Activated CD8-positive, alpha-beta T cell treated with anti-CD3 and anti-CD28 coated beads, Interleukin-2, amount 10 ng/mL, durations not matched to agents 7 days and 5 days (primary cell): ENCODE measurements around the gene CHRM4. TPM values are rescaled to one million over a fixed set of nuclear protein-coding genes. Genes with fewer than 3 reads are reported as not detected.

Experiments used
- ATAC-seq: fragments of 150-1000 bp; cut with Tn5 transposase; one replicate; pipeline ENCODE4 v1.10.0; 2021; ENCODE audit warnings: moderate library complexity
- CTCF ChIA-PET: fragments of 350-600 bp; sonication (Branson Sonifier 250); formaldehyde crosslinking; loops from one replicate; lab custom pipeline; 2021; ENCODE audit warnings: antibody characterized with exemption; lab: Charles Lee
- POLR2A ChIA-PET: fragments of 350-600 bp; sonication (Branson Sonifier 250); formaldehyde crosslinking; loops from one replicate; lab custom pipeline; 2021; ENCODE audit warnings: antibody characterized with exemption; lab: Charles Lee
- DNase-seq: peaks from one replicate; pipeline ENCODE4 v3.0.0-alpha.2; 2020
- H3K27ac Mint-ChIP-seq: one replicate; pipeline ENCODE4 v1.8.0; 2021; ENCODE audit warnings: mild to moderate bottlenecking, mixed read lengths
- H3K27me3 Mint-ChIP-seq: one replicate; pipeline ENCODE4 v1.8.0; 2021; ENCODE audit warnings: low read depth, mixed read lengths
- H3K36me3 Mint-ChIP-seq: one replicate; pipeline ENCODE4 v1.8.0; 2021; ENCODE audit warnings: low read depth, mixed read lengths
- H3K4me1 Mint-ChIP-seq: one replicate; pipeline ENCODE4 v1.8.0; 2021; ENCODE audit warnings: low read depth, mixed read lengths
- H3K4me3 Mint-ChIP-seq: one replicate; pipeline ENCODE4 v1.8.0; 2021; ENCODE audit warnings: mild to moderate bottlenecking, mixed read lengths
- H3K9me3 Mint-ChIP-seq: one replicate; pipeline ENCODE4 v1.8.0; 2022; ENCODE audit warnings: mixed read lengths; ENCODE audit not compliant: insufficient read depth
- total RNA-seq, 2 experiments: library from RNA; stranded (reverse); gene quantifications; one replicate each; pipeline ENCODE4 v1.2.3, GENCODE V29; 2021

CHRM4 gene
- total RNA-seq: under 1 TPM; 0.37 TPM

- peaks cover 3% of the 10 kb centered on the region for H3K36me3 Mint-ChIP-seq
- ChIA-PET CTCF (interaction anchor here (0.9 to 4.9 kb wide), 5 partner anchors 13 to 137 kb away, joined by 3 to 13 read pairs (median 3); no protein-coding TSS in a partner anchor), POLR2A (no interaction called here)
- DNase-seq (no peak), ATAC-seq (no peak)
- H3K4me3 Mint-ChIP-seq: peak within 1 kb of the TSS; percentile 66
- no peak within 1 kb of the TSS for H3K27ac Mint-ChIP-seq
- H3K4me1 Mint-ChIP-seq: peaks cover 33% of the 10 kb centered on the region
- H3K27me3 Mint-ChIP-seq: peaks cover 49% of the 10 kb centered on the region
- H3K9me3 Mint-ChIP-seq: no peaks in the 10 kb centered on the region
Observed at GRCh38 chr11:46391578-46392420, at the start of gene CHRM4. TSS of gene CHRM4 (minus strand) at chr11:46391776. CDS start at chr11:46386557, 5,219 bp downstream.

DNA sequence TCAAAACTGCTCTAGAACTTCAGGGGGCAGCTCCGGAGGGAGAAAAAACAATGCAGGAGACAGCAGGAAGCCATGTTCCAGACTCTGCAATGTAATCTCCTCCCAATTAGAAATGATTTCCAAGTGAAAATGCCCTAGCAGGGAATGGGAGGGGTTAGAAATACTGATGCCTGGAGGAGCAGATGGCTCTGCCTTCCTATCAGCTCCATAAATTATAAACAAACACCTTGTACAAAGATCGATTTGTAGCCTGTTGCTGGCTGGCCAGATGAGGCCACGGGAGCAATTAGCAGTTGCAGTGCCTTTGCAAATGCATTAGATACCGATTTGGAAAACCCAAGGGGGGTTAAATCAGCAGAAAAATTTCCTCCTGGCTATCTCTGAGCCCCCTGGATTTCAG, 46.6 kb upstream of the CHRM4 start:
- POLR2A ChIA-PET: interaction anchor here (1.2 kb wide), 1 partner anchor 375 kb away, joined by 3 read pairs; no protein-coding TSS in a partner anchor
- peaks cover 28% of the 10 kb centered on the region for H3K36me3 Mint-ChIP-seq
- H3K27ac Mint-ChIP-seq: no peak overlapping the region
- CTCF ChIA-PET: interaction anchor here (1.0 to 1.7 kb wide), 2 partner anchors 12 to 91 kb away, joined by 3 to 4 read pairs; no protein-coding TSS in a partner anchor
- DNase-seq (no peak), ATAC-seq (no peak)
- H3K27me3 Mint-ChIP-seq: no peaks in the 10 kb centered on the region
- H3K4me1 Mint-ChIP-seq: no peaks in the 10 kb centered on the region
- H3K4me3 Mint-ChIP-seq: no peak overlapping the region
- H3K9me3 Mint-ChIP-seq: no peaks in the 10 kb centered on the region

GRCh38 chr11:46437122-46437689, 45.6 kb upstream of the CHRM4 start:
- DNase-seq: no peak
- Mint-ChIP-seq H3K27ac (no peak overlapping the region), H3K4me3 (no peak overlapping the region), H3K36me3 (peaks cover 23% of the 10 kb centered on the region), H3K27me3 (no peaks in the 10 kb centered on the region), H3K4me1 (no peaks in the 10 kb centered on the region), H3K9me3 (no peaks in the 10 kb centered on the region)
- no peak for ATAC-seq
- CTCF ChIA-PET: interaction anchor here (0.9 to 1.7 kb wide), 4 partner anchors 9 to 92 kb away, joined by 3 to 4 read pairs (median 4); no protein-coding TSS in a partner anchor
- POLR2A ChIA-PET: no interaction called here

- Mint-ChIP-seq H3K36me3 (peaks cover 26% of the 10 kb centered on the region), H3K9me3 (no peaks in the 10 kb centered on the region), H3K4me3 (no peak overlapping the region), H3K4me1 (no peaks in the 10 kb centered on the region), H3K27me3 (no peaks in the 10 kb centered on the region), H3K27ac (no peak overlapping the region)
- DNase-seq (no peak), ATAC-seq (no peak)
- ChIA-PET CTCF (interaction anchor here (1.2 to 1.4 kb wide), 2 partner anchors 22 to 128 kb away, joined by 4 read pairs; no protein-coding TSS in a partner anchor), POLR2A (no interaction called here)
Observed at GRCh38 chr11:46436113-46436512, 44.5 kb upstream of the CHRM4 start.

DNA sequence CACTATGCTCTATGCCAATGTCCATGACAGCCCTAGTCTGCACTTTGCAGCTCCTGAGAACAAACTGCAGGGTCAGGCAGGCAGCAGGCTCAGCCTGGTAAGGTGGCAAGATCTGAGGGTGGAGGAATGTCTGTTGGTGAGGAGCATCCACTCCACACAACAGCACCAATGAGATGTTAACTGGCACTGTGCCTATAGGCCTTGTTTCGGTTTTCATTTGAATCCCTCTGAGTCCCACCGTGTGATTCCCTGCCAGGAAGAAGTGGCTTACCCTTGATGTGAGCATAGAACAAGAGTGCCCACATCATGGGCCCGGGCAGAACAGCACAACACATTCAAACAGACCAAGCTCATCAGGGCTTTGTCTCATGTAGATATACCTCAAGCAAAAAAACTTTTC, 44.1 kb upstream of the CHRM4 start:
- Mint-ChIP-seq H3K4me1 (no peaks in the 10 kb centered on the region), H3K9me3 (no peaks in the 10 kb centered on the region), H3K27me3 (no peaks in the 10 kb centered on the region), H3K36me3 (peaks cover 23% of the 10 kb centered on the region), H3K27ac (no peak overlapping the region), H3K4me3 (no peak overlapping the region)
- ATAC-seq: no peak
- POLR2A ChIA-PET: no interaction called here
- CTCF ChIA-PET: interaction anchor here (1.2 to 1.4 kb wide), 2 partner anchors 22 to 128 kb away, joined by 4 read pairs; no protein-coding TSS in a partner anchor
- DNase-seq: no peak

- Mint-ChIP-seq H3K36me3 (peaks cover 26% of the 10 kb centered on the region), H3K9me3 (no peaks in the 10 kb centered on the region), H3K27ac (no peak overlapping the region), H3K27me3 (no peaks in the 10 kb centered on the region), H3K4me3 (no peak overlapping the region), H3K4me1 (no peaks in the 10 kb centered on the region)
- ChIA-PET CTCF (no interaction called here), POLR2A (interaction anchor here (0.6 kb wide), 1 partner anchor 367 kb away, joined by 3 read pairs; no protein-coding TSS in a partner anchor)
- DNase-seq (no peak), ATAC-seq (no peak)
Observed at GRCh38 chr11:46431211-46431610, 39.6 kb upstream of the CHRM4 start.

- CTCF ChIA-PET: no interaction called here
Observed at GRCh38 chr11:46429717-46430116, 38.1 kb upstream of the CHRM4 start.

DNA sequence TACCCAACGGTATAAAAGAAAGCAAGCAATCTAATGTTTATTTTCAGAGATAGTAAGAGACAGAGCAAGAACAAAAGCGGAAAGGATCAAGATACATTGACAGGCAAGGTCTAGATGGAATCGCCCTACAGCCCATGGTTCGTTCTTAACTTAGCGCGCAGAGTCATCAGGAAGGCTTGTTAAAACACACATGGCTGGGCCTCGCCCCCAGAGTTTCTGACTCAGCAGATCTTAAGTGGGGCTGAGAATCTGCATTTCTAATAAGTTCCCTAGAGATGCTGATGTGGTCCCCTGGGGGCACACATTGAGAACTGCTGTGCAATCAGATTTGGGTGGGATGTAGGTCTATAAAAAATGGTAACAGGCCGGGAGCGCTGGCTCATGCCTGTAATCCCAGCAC, 35.8 kb upstream of the CHRM4 start:
- H3K36me3 Mint-ChIP-seq: peaks cover 11% of the 10 kb centered on the region
- CTCF ChIA-PET: no interaction called here
- H3K4me3 Mint-ChIP-seq: no peak overlapping the region
- no peak overlapping the region for H3K27ac Mint-ChIP-seq
- H3K9me3 Mint-ChIP-seq: no peaks in the 10 kb centered on the region
- ATAC-seq: no peak
- H3K27me3 Mint-ChIP-seq: no peaks in the 10 kb centered on the region
- H3K4me1 Mint-ChIP-seq: no peaks in the 10 kb centered on the region
- POLR2A ChIA-PET: no interaction called here
- no peak for DNase-seq

More at GRCh38 chr11:46429717-46430116, 38.1 kb upstream of the CHRM4 start:
- Mint-ChIP-seq H3K4me3 (no peak overlapping the region), H3K36me3 (peaks cover 23% of the 10 kb centered on the region), H3K4me1 (no peaks in the 10 kb centered on the region), H3K9me3 (no peaks in the 10 kb centered on the region), H3K27me3 (no peaks in the 10 kb centered on the region), H3K27ac (no peak overlapping the region)
- POLR2A ChIA-PET: no interaction called here
- ATAC-seq (no peak), DNase-seq (no peak)

DNA sequence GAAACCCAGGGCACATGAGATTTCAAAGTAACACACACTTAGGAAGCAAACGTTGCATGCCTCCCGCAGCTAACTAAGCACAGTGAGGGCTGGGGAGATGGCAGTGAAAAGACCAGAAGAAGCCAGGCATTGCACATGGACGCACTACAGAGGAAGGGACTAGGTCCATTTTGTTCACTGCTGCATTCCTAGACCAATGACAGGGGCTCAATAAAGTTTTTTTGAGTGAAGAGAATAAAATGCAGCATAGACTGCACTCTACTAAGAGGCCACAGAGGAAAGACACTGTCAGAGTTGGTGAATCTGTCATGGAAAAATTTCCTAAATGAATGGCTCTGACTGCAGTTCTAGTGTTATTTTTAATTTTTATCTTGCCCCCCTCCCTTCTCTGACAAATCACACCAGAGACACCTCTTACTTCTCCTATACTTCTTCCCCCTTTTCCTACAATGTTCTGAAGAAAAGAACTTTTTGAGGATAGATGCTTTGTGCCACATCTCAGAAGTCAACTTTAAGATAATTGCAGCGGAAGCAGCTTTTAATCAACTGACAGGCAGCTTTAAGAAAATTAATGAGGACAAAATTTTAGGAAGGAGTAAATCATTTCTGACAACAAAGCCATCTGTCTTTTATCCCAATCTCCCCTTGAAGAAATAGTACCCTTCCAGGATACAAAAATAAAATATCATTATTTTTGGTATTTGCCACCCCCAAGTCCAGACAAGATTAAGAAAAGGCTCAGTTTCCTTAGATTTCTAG, 34.8 kb upstream of the CHRM4 start:
- CTCF ChIA-PET: no interaction called here
- DNase-seq: no peak
- peaks cover 8% of the 10 kb centered on the region for H3K36me3 Mint-ChIP-seq
- H3K27ac Mint-ChIP-seq: no peak overlapping the region
- POLR2A ChIA-PET: no interaction called here
- no peak for ATAC-seq
- H3K4me1 Mint-ChIP-seq: no peaks in the 10 kb centered on the region
- H3K27me3 Mint-ChIP-seq: no peaks in the 10 kb centered on the region
- no peak overlapping the region for H3K4me3 Mint-ChIP-seq
- no peaks in the 10 kb centered on the region for H3K9me3 Mint-ChIP-seq

DNA sequence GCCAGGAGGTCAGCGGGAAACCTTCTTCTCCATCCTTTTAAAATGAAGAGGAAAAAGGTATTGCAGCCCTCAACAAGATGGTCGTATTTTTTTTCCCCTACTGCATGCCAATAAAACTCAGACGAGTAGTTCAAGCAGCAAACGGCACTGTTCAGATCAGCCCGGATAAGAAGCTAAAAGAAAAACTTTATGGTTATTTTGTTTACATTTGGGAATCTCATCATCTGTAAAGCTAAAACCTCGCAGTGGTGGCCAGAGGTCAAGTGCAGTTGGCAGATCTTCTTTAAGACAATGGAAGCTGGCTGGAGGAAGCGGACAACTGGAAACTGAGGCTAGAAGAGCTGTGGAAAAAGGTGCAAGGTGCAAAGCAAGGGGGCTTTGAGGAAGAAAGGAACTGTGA, 31.0 kb upstream of the CHRM4 start:
- ATAC-seq (no peak), DNase-seq (no peak)
- ChIA-PET POLR2A (no interaction called here), CTCF (no interaction called here)
- no peak overlapping the region for H3K27ac Mint-ChIP-seq
- H3K4me3 Mint-ChIP-seq: no peak overlapping the region
- H3K27me3 Mint-ChIP-seq: no peaks in the 10 kb centered on the region
- no peaks in the 10 kb centered on the region for H3K4me1 Mint-ChIP-seq
- peaks cover 8% of the 10 kb centered on the region for H3K36me3 Mint-ChIP-seq
- H3K9me3 Mint-ChIP-seq: no peaks in the 10 kb centered on the region

DNA sequence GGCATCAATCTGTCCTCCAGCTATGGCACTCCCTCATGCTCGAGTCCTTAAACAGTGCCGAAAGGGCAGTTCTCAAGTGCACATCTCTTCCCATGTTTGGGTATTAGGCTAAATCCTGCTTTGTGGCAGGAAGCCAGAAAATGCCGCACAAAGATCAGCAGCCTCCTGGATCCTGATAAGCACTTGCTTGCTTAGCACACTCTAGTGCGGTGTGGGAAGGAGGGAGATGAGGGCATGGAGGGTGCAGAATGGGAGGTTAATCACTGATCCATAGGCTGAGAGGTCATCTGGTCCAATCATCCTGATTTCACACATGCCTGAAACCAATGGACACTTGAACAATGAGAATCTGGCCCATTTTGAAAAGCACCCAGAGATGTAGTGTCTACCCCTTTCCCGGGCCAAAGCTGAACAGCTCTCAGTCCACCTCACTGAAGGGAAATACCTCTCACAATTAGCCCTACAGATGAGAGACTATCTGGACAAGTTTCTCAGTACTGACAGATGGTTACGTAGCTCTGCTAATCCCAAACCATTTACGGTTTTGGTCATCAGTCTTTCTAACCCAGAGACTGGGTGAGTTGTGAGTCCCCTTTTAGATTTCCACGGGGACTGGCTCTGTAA, 29.8 kb upstream of the CHRM4 start:
- peaks cover 15% of the 10 kb centered on the region for H3K36me3 Mint-ChIP-seq
- no peak overlapping the region for H3K4me3 Mint-ChIP-seq
- no peaks in the 10 kb centered on the region for H3K4me1 Mint-ChIP-seq
- no peaks in the 10 kb centered on the region for H3K27me3 Mint-ChIP-seq
- no peaks in the 10 kb centered on the region for H3K9me3 Mint-ChIP-seq
- ChIA-PET CTCF (no interaction called here), POLR2A (interaction anchor here (0.7 kb wide), 1 partner anchor 82 kb away, joined by 3 read pairs; no protein-coding TSS in a partner anchor)
- H3K27ac Mint-ChIP-seq: no peak overlapping the region
- DNase-seq (no peak), ATAC-seq (no peak)
